ENCODE measurements around the gene PFKFB3.

DNA sequence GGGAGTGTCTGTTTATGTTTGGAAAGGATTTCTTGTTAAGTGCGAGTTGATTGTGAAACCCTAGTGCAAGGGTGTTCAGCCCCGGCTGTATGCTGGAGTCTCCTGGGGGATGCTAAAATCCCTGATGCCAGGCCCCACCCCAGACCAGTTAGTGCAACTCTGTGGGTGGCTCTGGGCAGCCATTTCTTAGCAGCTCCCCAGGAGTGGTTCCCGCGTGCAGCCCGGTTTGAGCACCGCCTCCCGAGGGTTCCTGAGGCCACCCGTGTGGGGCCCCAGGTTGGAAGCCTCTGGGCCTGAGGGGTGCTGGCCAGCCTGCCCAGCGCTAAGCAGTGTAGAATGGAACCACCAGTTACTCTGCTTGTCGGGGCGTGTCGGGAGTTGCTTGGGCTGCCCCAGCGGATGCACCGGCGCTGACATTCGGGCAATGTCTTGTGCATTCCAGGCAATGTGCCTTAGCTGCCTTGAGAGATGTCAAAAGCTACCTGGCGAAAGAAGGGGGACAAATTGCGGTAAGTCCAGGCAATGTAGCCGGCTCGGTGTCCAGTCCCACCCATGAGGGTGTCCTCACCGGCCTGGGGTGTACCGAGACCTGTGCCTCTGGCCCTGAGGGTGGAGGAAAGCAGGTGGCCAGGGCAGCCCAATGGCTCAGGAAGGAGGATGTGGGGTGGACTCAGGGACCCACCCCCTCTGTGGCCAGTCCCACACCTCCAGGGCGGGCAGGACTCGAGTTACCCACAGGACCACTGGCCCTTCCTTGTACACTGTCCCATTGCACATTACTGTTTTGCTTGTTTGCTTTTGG lies 13.2 kb downstream of the PFKFB3 start:
- no peak for TF ChIP-seq GATA2 (IDR thresholded peaks at IDR 0.05; ENCODE audit: low read depth, low read length)
- no peak for TF ChIP-seq GATA3 (IDR thresholded peaks at IDR 0.05; ENCODE audit: low read depth, low read length)
